Measurements from ENCODE around the gene BBS9. TPM values are rescaled to one million over a fixed set of nuclear protein-coding genes. Genes with fewer than 3 reads are reported as not detected.

The BBS9 gene
- total RNA-seq, 1 experiment from 2014 or later, result 26.4 TPM

DNA sequence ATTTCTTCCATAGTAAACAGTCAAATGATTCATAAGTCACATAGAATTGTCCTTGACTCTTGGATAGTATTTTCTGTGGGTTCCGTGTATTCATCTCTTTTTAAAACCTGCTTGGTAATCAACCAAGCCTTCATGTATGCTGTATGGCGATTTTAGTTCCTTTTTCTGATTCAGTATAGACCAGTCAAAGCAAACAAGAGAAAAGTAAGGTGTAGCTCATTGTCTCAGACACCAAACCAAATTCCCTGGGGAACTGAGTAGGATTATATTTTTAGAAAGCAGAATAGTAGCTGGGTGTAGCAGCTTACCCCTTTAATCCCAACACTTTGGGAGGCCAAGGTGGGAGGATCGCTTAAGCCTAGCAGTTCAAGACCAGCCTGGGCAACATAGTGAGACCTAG lies 240.5 kb downstream of the BBS9 start:
- H3K9me3 Mint-ChIP-seq, result no peaks in the 10 kb centered on the region
- Histone ChIP-seq H2BK120ac (ENCODE audit: low read depth, low read length, poor library complexity, severe bottlenecking) (no peak overlapping the region), H3K4me2 (ENCODE audit: insufficient read depth, insufficient read length, low read length) (no peak overlapping the region), H2BK20ac (ENCODE audit: low read depth, low read length, poor library complexity, severe bottlenecking) (no peak overlapping the region), H3K27ac (ENCODE audit: insufficient read length, low read depth, low read length) (no peak overlapping the region), H3T11ph (ENCODE audit: low read length) (no peak overlapping the region), H3K9ac (ENCODE audit: extremely low read depth, insufficient read length, low read length) (no peak overlapping the region), H2BK12ac (ENCODE audit: insufficient read length, low read depth, low read length) (no peak overlapping the region), H2BK5ac (ENCODE audit: insufficient read length, low read length) (no peak overlapping the region), H4K5ac (ENCODE audit: insufficient read length, low read depth, low read length) (no peak overlapping the region), H3K56ac (ENCODE audit: insufficient read length, low read depth, low read length) (no peak overlapping the region), H3K27me3 (ENCODE audit: insufficient read depth, low read length) (no peaks in the 10 kb centered on the region), H4K20me1 (ENCODE audit: control insufficient read depth, insufficient read depth, insufficient read length) (no peaks in the 10 kb centered on the region), H3K4ac (ENCODE audit: low read depth, low read length) (no peak overlapping the region), H4K8ac (replicated peaks; ENCODE audit: insufficient read length, low read depth, low read length) (no peak overlapping the region), H3K18ac (ENCODE audit: insufficient read length, low read depth, low read length) (no peak overlapping the region), H3K79me1 (ENCODE audit: insufficient read depth, low read depth, low read length, poor library complexity, severe bottlenecking) (no peaks in the 10 kb centered on the region), H3K23ac (ENCODE audit: insufficient read length, low read depth, low read length) (no peak overlapping the region), H3K4me1 (ENCODE audit: insufficient read depth, low read length) (no peaks in the 10 kb centered on the region), H3K23me2 (ENCODE audit: insufficient read length, low read depth, low read length, poor library complexity, severe bottlenecking) (no peaks in the 10 kb centered on the region), H2AK5ac (ENCODE audit: insufficient read length, low read length) (no peak overlapping the region), H3K14ac (ENCODE audit: insufficient read depth, low read length) (no peak overlapping the region), H2AFZ (ENCODE audit: low read length) (no peak overlapping the region), H2BK15ac (ENCODE audit: low read depth, low read length) (no peak overlapping the region), H3K79me2 (ENCODE audit: insufficient read depth, low read length) (no peaks in the 10 kb centered on the region), H3K9me3 (ENCODE audit: control insufficient read depth, low read depth, low read length) (no peaks in the 10 kb centered on the region), H4K91ac (ENCODE audit: insufficient read length, low read depth, low read length) (no peak overlapping the region)
- H3K27ac Mint-ChIP-seq, result no peak overlapping the region
- H3K4me1 Mint-ChIP-seq, result peaks cover 8% of the 10 kb centered on the region in 2 experiments; a peak in 2 of 4 replicates
- H3K4me3 Mint-ChIP-seq, result no peak overlapping the region
- WGBS (ENCODE audit: extremely low coverage, insufficient read length, low lambda C conversion rate), result no CpG with 5 or more reads among the region's 3 CpGs
- H3K36me3 Mint-ChIP-seq (ENCODE audit: insufficient read depth in 1 of 3, low read depth in 3 of 3), result peaks cover 0 to 3% (median 2%) of the 10 kb centered on the region in 3 experiments; a peak in 2 of 7 replicates
- no peak for DNase-seq
- TF ChIP-seq, protein P1, sequence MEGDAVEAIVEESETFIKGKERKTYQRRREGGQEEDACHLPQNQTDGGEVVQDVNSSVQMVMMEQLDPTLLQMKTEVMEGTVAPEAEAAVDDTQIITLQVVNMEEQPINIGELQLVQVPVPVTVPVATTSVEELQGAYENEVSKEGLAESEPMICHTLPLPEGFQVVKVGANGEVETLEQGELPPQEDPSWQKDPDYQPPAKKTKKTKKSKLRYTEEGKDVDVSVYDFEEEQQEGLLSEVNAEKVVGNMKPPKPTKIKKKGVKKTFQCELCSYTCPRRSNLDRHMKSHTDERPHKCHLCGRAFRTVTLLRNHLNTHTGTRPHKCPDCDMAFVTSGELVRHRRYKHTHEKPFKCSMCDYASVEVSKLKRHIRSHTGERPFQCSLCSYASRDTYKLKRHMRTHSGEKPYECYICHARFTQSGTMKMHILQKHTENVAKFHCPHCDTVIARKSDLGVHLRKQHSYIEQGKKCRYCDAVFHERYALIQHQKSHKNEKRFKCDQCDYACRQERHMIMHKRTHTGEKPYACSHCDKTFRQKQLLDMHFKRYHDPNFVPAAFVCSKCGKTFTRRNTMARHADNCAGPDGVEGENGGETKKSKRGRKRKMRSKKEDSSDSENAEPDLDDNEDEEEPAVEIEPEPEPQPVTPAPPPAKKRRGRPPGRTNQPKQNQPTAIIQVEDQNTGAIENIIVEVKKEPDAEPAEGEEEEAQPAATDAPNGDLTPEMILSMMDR (conservative IDR thresholded peaks at IDR 0.05), result no peak
- no peaks in the 10 kb centered on the region for H3K27me3 Mint-ChIP-seq (ENCODE audit: low read depth)
